Measurements from ENCODE around the gene OR6C75.
"Not testable (repeated sequence)": the region's sequence is repeated elsewhere in the genome, so short reads cannot be mapped to it uniquely, and the experiment has no call there.

Gene OR6C75

DNA sequence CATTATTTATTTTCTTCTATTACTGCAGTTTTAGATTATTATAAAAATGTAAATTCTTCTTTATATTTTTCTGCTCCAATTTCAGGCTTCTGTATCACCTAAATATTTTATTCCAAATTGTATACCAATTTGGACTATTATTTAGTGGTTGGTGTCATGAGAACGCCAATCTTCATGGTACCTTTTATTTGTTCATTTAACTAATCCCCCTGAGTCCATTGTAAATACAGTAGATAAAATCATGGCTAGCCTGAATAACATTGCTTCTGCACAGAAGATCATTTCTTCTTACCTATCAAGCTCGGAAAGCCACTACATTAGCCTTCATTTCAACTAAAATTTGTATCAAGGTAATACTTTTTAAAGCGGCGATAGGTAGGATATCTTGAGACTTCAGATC lies at the start of gene OR6C75:
TSS of gene OR6C75 (plus strand) at position 301 of the 400 bp plus-strand sequence. CDS start 2,136 bp downstream, outside the sequence.
- H3K27me3 ChIP-seq (ENCODE audit: insufficient read depth, low read length) = no peaks in the 10 kb centered on the region
- no peak within 1 kb of the TSS for H3K27ac ChIP-seq (ENCODE audit: low read depth, low read length)
- no peak within 1 kb of the TSS for H2AFZ ChIP-seq (ENCODE audit: low read length, unreplicated experiment)
- no peaks in the 10 kb centered on the region for H3K4me1 ChIP-seq (ENCODE audit: control insufficient read depth, insufficient read depth, low read length, unreplicated experiment)
- H3K4me3 ChIP-seq (ENCODE audit: low read depth, low read length) = no peak within 1 kb of the TSS
- H3K79me2 ChIP-seq (ENCODE audit: control insufficient read depth, insufficient read depth, low read length, unreplicated experiment) = no peaks in the 10 kb centered on the region
- H3K36me3 ChIP-seq (ENCODE audit: insufficient read depth, low read length) = no peaks in the 10 kb centered on the region

- Histone ChIP-seq H3K4me1 (ENCODE audit: control insufficient read depth, insufficient read depth, low read length, unreplicated experiment) (no peaks in the 10 kb centered on the region), H3K27ac (ENCODE audit: low read depth, low read length) (no peak within 1 kb of the TSS), H3K36me3 (ENCODE audit: insufficient read depth, low read length) (no peaks in the 10 kb centered on the region), H3K4me3 (ENCODE audit: low read depth, low read length) (no peak within 1 kb of the TSS), H3K27me3 (ENCODE audit: insufficient read depth, low read length) (no peaks in the 10 kb centered on the region), H2AFZ (ENCODE audit: low read length, unreplicated experiment) (no peak within 1 kb of the TSS), H3K79me2 (ENCODE audit: control insufficient read depth, insufficient read depth, low read length, unreplicated experiment) (no peaks in the 10 kb centered on the region)
Measured at GRCh38 chr12:55314043-55314442, 48.7 kb upstream of the OR6C75 start, which contains the start of gene OR6C1. OR6C1 (plus strand) TSS chr12:55314343; CDS start chr12:55320600, 6,257 bp downstream.

GRCh38 chr12:55320201-55320600 lies 42.6 kb upstream of the OR6C75 start:
- H2AFZ ChIP-seq (ENCODE audit: low read length, unreplicated experiment) = no peak overlapping the region
- H3K4me1 ChIP-seq (ENCODE audit: control insufficient read depth, insufficient read depth, low read length, unreplicated experiment) = no peaks in the 10 kb centered on the region

GRCh38 chr12:55325801-55326200 lies 37.0 kb upstream of the OR6C75 start:
- not testable (repeated sequence) for H2AFZ ChIP-seq (ENCODE audit: low read length, unreplicated experiment); H3K27me3 ChIP-seq (ENCODE audit: insufficient read depth, low read length); H3K4me3 ChIP-seq (ENCODE audit: low read depth, low read length)

More at GRCh38 chr12:55320201-55320600, 42.6 kb upstream of the OR6C75 start:
- Histone ChIP-seq H3K36me3 (ENCODE audit: insufficient read depth, low read length) (no peaks in the 10 kb centered on the region), H3K4me3 (ENCODE audit: low read depth, low read length) (no peak overlapping the region), H3K79me2 (ENCODE audit: control insufficient read depth, insufficient read depth, low read length, unreplicated experiment) (no peaks in the 10 kb centered on the region), H3K27me3 (ENCODE audit: insufficient read depth, low read length) (no peaks in the 10 kb centered on the region), H3K27ac (ENCODE audit: low read depth, low read length) (no peak overlapping the region)

DNA sequence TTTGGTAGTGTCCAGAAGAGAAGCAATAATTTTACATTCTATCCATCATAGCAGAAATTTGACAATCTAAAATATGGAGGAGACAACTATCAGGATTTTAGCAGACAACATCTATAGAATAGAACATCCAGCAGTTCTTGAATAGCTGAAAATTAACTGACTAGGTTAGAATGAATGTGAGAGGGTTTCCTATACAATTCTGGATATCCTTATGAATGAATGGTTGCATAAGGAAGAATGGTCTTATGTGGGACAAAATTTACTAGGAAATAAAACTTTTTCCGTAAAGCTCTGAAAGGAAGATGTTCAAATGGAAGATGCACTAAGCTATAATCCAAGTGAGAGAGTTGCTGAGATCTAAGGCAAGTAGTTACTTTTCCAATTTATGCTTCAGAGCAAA lies 32.3 kb upstream of the OR6C75 start, which contains the start of gene OR6C3:
TSS of gene OR6C3 (plus strand) at position 301 of the 400 bp plus-strand sequence. CDS start 955 bp downstream, outside the sequence.
- H3K79me2 ChIP-seq (ENCODE audit: control insufficient read depth, insufficient read depth, low read length, unreplicated experiment) = no peaks in the 10 kb centered on the region
- no peak within 1 kb of the TSS for H3K27ac ChIP-seq (ENCODE audit: low read depth, low read length)
- no peaks in the 10 kb centered on the region for H3K4me1 ChIP-seq (ENCODE audit: control insufficient read depth, insufficient read depth, low read length, unreplicated experiment)
- no peak within 1 kb of the TSS for H3K4me3 ChIP-seq (ENCODE audit: low read depth, low read length)
- H3K36me3 ChIP-seq (ENCODE audit: insufficient read depth, low read length) = no peaks in the 10 kb centered on the region
- H2AFZ ChIP-seq (ENCODE audit: low read length, unreplicated experiment) = no peak within 1 kb of the TSS
- H3K27me3 ChIP-seq (ENCODE audit: insufficient read depth, low read length) = no peaks in the 10 kb centered on the region

More at GRCh38 chr12:55325801-55326200, 37.0 kb upstream of the OR6C75 start:
- H3K27ac ChIP-seq (ENCODE audit: low read depth, low read length); H3K4me1 ChIP-seq (ENCODE audit: control insufficient read depth, insufficient read depth, low read length, unreplicated experiment); H3K79me2 ChIP-seq (ENCODE audit: control insufficient read depth, insufficient read depth, low read length, unreplicated experiment); H3K36me3 ChIP-seq (ENCODE audit: insufficient read depth, low read length): not testable (repeated sequence)

DNA sequence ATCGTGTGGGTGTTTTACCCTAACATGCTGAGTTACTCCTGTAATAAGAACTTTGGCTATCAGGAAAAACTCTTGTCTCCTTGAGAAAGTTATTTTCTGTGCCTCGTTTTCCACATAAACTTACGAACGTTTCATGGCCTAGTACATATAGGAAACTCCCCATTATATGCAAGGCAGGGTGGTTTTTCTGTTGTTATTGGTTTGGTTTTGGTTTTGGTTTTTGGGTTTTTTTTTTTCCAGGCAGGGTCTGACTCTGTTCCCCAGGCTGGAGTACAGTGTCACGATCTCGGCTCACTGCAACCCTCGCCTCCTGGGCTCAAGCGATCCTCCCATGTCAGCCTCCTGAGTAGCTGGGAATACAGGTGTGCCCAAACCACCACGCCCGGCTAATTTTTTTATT lies 26.8 kb upstream of the OR6C75 start:
- H3K27ac ChIP-seq (ENCODE audit: low read depth, low read length) = no peak overlapping the region
- no peaks in the 10 kb centered on the region for H3K4me1 ChIP-seq (ENCODE audit: control insufficient read depth, insufficient read depth, low read length, unreplicated experiment)
- H2AFZ ChIP-seq (ENCODE audit: low read length, unreplicated experiment) = no peak overlapping the region
- H3K4me3 ChIP-seq (ENCODE audit: low read depth, low read length) = no peak overlapping the region
- no peaks in the 10 kb centered on the region for H3K79me2 ChIP-seq (ENCODE audit: control insufficient read depth, insufficient read depth, low read length, unreplicated experiment)
- H3K36me3 ChIP-seq (ENCODE audit: insufficient read depth, low read length) = no peaks in the 10 kb centered on the region
- no peaks in the 10 kb centered on the region for H3K27me3 ChIP-seq (ENCODE audit: insufficient read depth, low read length)

- not testable (repeated sequence) for H2AFZ ChIP-seq (ENCODE audit: low read length, unreplicated experiment); H3K27ac ChIP-seq (ENCODE audit: low read depth, low read length); H3K27me3 ChIP-seq (ENCODE audit: insufficient read depth, low read length); H3K4me3 ChIP-seq (ENCODE audit: low read depth, low read length); H3K4me1 ChIP-seq (ENCODE audit: control insufficient read depth, insufficient read depth, low read length, unreplicated experiment); H3K79me2 ChIP-seq (ENCODE audit: control insufficient read depth, insufficient read depth, low read length, unreplicated experiment); H3K36me3 ChIP-seq (ENCODE audit: insufficient read depth, low read length)
Measured at GRCh38 chr12:55355338-55355737, 7.4 kb upstream of the OR6C75 start.

DNA sequence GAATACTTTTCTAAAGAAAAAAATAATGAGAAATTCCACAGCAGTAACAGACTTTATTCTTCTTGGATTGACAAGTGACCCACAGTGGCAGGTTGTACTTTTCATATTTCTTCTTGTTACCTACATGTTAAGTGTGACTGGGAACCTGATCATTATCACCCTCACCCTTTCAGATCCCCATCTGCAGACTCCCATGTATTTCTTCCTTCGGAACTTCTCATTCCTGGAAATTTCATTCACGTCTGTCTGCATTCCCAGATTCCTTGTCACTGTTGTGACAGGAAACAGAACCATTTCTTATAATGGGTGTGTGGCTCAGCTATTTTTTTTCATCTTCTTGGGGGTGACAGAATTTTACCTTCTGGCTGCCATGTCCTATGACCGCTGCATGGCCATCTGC lies 2.3 kb downstream of the OR6C75 start:
- Histone ChIP-seq H3K79me2 (ENCODE audit: control insufficient read depth, insufficient read depth, low read length, unreplicated experiment) (no peaks in the 10 kb centered on the region), H3K27ac (ENCODE audit: low read depth, low read length) (no peak overlapping the region), H3K27me3 (ENCODE audit: insufficient read depth, low read length) (no peaks in the 10 kb centered on the region), H3K4me1 (ENCODE audit: control insufficient read depth, insufficient read depth, low read length, unreplicated experiment) (no peaks in the 10 kb centered on the region), H3K36me3 (ENCODE audit: insufficient read depth, low read length) (no peaks in the 10 kb centered on the region), H3K4me3 (ENCODE audit: low read depth, low read length) (no peak overlapping the region), H2AFZ (ENCODE audit: low read length, unreplicated experiment) (no peak overlapping the region)

GRCh38 chr12:55372521-55372920 lies 9.7 kb downstream of the OR6C75 start:
- Histone ChIP-seq H3K4me1 (ENCODE audit: control insufficient read depth, insufficient read depth, low read length, unreplicated experiment) (no peaks in the 10 kb centered on the region), H3K27ac (ENCODE audit: low read depth, low read length) (no peak overlapping the region), H3K36me3 (ENCODE audit: insufficient read depth, low read length) (no peaks in the 10 kb centered on the region), H3K4me3 (ENCODE audit: low read depth, low read length) (no peak overlapping the region), H3K79me2 (ENCODE audit: control insufficient read depth, insufficient read depth, low read length, unreplicated experiment) (no peaks in the 10 kb centered on the region), H2AFZ (ENCODE audit: low read length, unreplicated experiment) (no peak overlapping the region), H3K27me3 (ENCODE audit: insufficient read depth, low read length) (no peaks in the 10 kb centered on the region)

GRCh38 chr12:55385891-55386290 lies 23.1 kb downstream of the OR6C75 start:
- Histone ChIP-seq H3K27ac (ENCODE audit: low read depth, low read length) (no peak overlapping the region), H3K27me3 (ENCODE audit: insufficient read depth, low read length) (peaks cover 3% of the 10 kb centered on the region; the same call in 1 of the 2 replicates), H2AFZ (ENCODE audit: low read length, unreplicated experiment) (no peak overlapping the region), H3K36me3 (ENCODE audit: insufficient read depth, low read length) (no peaks in the 10 kb centered on the region), H3K4me3 (ENCODE audit: low read depth, low read length) (no peak overlapping the region), H3K79me2 (ENCODE audit: control insufficient read depth, insufficient read depth, low read length, unreplicated experiment) (no peaks in the 10 kb centered on the region), H3K4me1 (ENCODE audit: control insufficient read depth, insufficient read depth, low read length, unreplicated experiment) (no peaks in the 10 kb centered on the region)

DNA sequence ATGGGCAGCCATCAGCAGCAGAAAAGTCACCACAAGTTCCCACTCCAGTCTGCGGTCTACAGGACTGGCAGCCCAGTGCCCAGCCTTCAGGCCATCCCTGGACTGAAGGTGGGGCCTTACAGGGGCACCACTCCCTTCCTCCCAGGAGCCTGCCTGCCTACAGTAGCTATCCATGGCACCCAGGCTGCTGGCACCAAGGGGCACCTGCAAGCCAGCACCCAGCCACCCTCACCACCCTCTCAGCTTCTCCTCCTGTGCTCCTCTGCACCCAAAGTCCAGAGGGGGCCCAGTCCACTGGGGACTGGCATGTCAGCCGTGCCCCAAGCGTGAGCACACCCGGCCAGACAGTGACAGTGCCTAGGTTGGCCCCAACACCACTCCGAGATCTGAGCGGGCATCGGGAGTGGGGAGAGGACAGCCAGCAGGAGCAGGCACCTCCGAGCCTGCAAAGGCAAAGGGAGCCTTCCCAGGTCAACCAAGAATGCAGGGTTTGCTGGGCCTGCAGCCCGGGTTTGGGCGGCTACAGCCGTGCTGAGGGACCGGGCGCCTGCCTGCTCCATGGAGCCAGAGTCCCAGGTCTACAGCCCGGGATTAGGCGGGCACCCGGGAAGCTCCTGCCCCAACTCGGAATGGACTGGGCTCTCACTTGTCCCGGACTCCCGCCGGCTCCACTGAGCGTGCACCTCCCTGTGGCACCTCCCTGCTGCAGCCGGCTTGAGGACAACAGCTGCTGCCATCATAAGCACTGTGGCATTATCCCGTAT lies 29.4 kb downstream of the OR6C75 start:
- Histone ChIP-seq H3K27ac (ENCODE audit: low read depth, low read length) (no peak overlapping the region), H3K79me2 (ENCODE audit: control insufficient read depth, insufficient read depth, low read length, unreplicated experiment) (no peaks in the 10 kb centered on the region), H3K4me3 (ENCODE audit: low read depth, low read length) (no peak overlapping the region), H3K4me1 (ENCODE audit: control insufficient read depth, insufficient read depth, low read length, unreplicated experiment) (no peaks in the 10 kb centered on the region), H3K36me3 (ENCODE audit: insufficient read depth, low read length) (no peaks in the 10 kb centered on the region), H3K27me3 (ENCODE audit: insufficient read depth, low read length) (no peaks in the 10 kb centered on the region), H2AFZ (ENCODE audit: low read length, unreplicated experiment) (no peak overlapping the region)
